Measurements from ENCODE around the gene FGD5.
A peak's percentile ranks its signal among the peaks of the same experiment; 100 is the strongest.
"Not testable (repeated sequence)": the region's sequence is repeated elsewhere in the genome, so short reads cannot be mapped to it uniquely, and the experiment has no call there.

FGD5 gene

GRCh38 chr3:14900881-14901873 is 82.4 kb downstream of the FGD5 start:
- Histone ChIP-seq H2BK120ac (ENCODE audit: low read depth, low read length) (no peak overlapping the region), H3K18ac (ENCODE audit: low read depth in 1 of 2, low read length in 2 of 2) (no peak overlapping the region), H3K23ac (ENCODE audit: low read length in 2 of 2) (no peak overlapping the region), H2AFZ (ENCODE audit: low read depth, low read length) (no peak overlapping the region), H3K79me1 (replicated peaks; ENCODE audit: low read length, poor library complexity, severe bottlenecking) (no peaks in the 10 kb centered on the region), H3K4me3 (ENCODE audit: insufficient read depth in 1 of 2, low read depth in 1 of 2, low read length in 2 of 2) (no peak overlapping the region), H3K4me1 (ENCODE audit: control insufficient read depth, insufficient read depth, low read depth, low read length) (no peaks in the 10 kb centered on the region), H2BK12ac (ENCODE audit: low read length in 2 of 2) (no peak overlapping the region), H4K91ac (ENCODE audit: low read length) (no peak overlapping the region), H3K9ac (ENCODE audit: low read length) (no peak overlapping the region), H4K8ac (ENCODE audit: low read length) (no peak overlapping the region), H3K9me3 (ENCODE audit: control insufficient read depth, low read length) (peaks cover 19% of the 10 kb centered on the region), H2AK5ac (ENCODE audit: low read length, severe bottlenecking) (no peak overlapping the region), H3K36me3 (ENCODE audit: control insufficient read depth in 1 of 2, insufficient read depth in 2 of 2, low read depth in 1 of 2, low read length in 2 of 2) (no peaks in the 10 kb centered on the region), H3K4me2 (ENCODE audit: low read length, poor library complexity, severe bottlenecking) (no peak overlapping the region), H3K14ac (ENCODE audit: low read length in 2 of 2) (no peak overlapping the region), H2BK15ac (ENCODE audit: low read depth, poor library complexity, severe bottlenecking) (no peak overlapping the region), H3K27me3 (ENCODE audit: control insufficient read depth in 1 of 2, insufficient read depth in 1 of 2, low read length in 2 of 2) (peaks cover 13 to 39% of the 10 kb centered on the region in 2 experiments), H2BK5ac (ENCODE audit: low read depth, low read length, poor library complexity, severe bottlenecking) (no peak overlapping the region), H3K27ac (ENCODE audit: low read length, poor library complexity, severe bottlenecking) (no peak overlapping the region), H3K4ac (ENCODE audit: low read depth in 1 of 2, low read length in 2 of 2) (no peak overlapping the region)
- WGBS = 74% methylated on average over 15 of the region's 15 CpGs
- no peak for DNase-seq

- 71% methylated on average over 7 of the region's 7 CpGs for WGBS
These were observed 84.0 kb downstream of the FGD5 start for GRCh38 chr3:14902719-14903118.

DNA sequence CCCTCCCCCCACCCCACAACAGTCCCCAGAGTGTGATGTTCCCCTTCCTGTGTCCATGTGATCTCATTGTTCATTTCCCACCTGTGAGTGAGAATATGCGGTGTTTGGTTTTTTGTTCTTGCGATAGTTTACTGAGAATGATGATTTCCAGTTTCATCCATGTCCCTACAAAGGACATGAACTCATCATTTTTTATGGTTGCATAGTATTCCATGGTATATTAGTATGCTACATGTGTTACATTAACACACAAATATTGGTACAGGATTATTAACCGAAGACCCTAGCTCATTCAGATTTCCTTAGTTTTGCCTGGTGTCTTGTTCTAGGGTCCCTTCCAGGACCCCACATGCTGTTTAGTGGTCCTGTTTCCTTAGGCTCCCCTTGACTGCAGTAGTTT is 84.7 kb downstream of the FGD5 start:
- not testable (repeated sequence) for H4K8ac ChIP-seq (ENCODE audit: low read length); H2AFZ ChIP-seq (ENCODE audit: low read depth, low read length); H2BK5ac ChIP-seq (ENCODE audit: low read depth, low read length, poor library complexity, severe bottlenecking); H3K79me1 ChIP-seq (replicated peaks; ENCODE audit: low read length, poor library complexity, severe bottlenecking); H3K4ac ChIP-seq (ENCODE audit: low read depth in 1 of 2, low read length in 2 of 2); H2AK5ac ChIP-seq (ENCODE audit: low read length, severe bottlenecking); H3K18ac ChIP-seq (ENCODE audit: low read depth in 1 of 2, low read length in 2 of 2); H2BK120ac ChIP-seq (ENCODE audit: low read depth, low read length); H2BK12ac ChIP-seq (ENCODE audit: low read length in 2 of 2); H3K14ac ChIP-seq (ENCODE audit: low read length in 2 of 2); DNase-seq; H2BK15ac ChIP-seq (ENCODE audit: low read depth, poor library complexity, severe bottlenecking); H3K4me2 ChIP-seq (ENCODE audit: low read length, poor library complexity, severe bottlenecking); H3K4me1 ChIP-seq (ENCODE audit: control insufficient read depth, insufficient read depth, low read depth, low read length); H4K91ac ChIP-seq (ENCODE audit: low read length); H3K27ac ChIP-seq (ENCODE audit: low read length, poor library complexity, severe bottlenecking); H3K4me3 ChIP-seq (ENCODE audit: insufficient read depth in 1 of 2, low read depth in 1 of 2, low read length in 2 of 2); H3K23ac ChIP-seq (ENCODE audit: low read length in 2 of 2); H3K9ac ChIP-seq (ENCODE audit: low read length); H3K36me3 ChIP-seq (ENCODE audit: control insufficient read depth in 1 of 2, insufficient read depth in 2 of 2, low read depth in 1 of 2, low read length in 2 of 2)
- 100% methylated on average over 1 of the region's 3 CpGs for WGBS
- Histone ChIP-seq H3K9me3 (ENCODE audit: control insufficient read depth, low read length) (peaks cover 29% of the 10 kb centered on the region), H3K27me3 (ENCODE audit: control insufficient read depth in 1 of 2, insufficient read depth in 1 of 2, low read length in 2 of 2) (peaks cover 19 to 41% of the 10 kb centered on the region in 2 experiments)

More at GRCh38 chr3:14902719-14903118, 84.0 kb downstream of the FGD5 start:
- H2BK120ac ChIP-seq (ENCODE audit: low read depth, low read length) = no peak overlapping the region
- peaks cover 0 to 3% of the 10 kb centered on the region in 2 experiments for H3K36me3 ChIP-seq (ENCODE audit: control insufficient read depth in 1 of 2, insufficient read depth in 2 of 2, low read depth in 1 of 2, low read length in 2 of 2)
- no peak overlapping the region for H3K9ac ChIP-seq (ENCODE audit: low read length)
- H2AFZ ChIP-seq (ENCODE audit: low read depth, low read length) = no peak overlapping the region
- no peak overlapping the region for H2BK12ac ChIP-seq (ENCODE audit: low read length in 2 of 2)
- H3K4me1 ChIP-seq (ENCODE audit: control insufficient read depth, insufficient read depth, low read depth, low read length) = no peaks in the 10 kb centered on the region
- H3K27me3 ChIP-seq (ENCODE audit: control insufficient read depth in 1 of 2, insufficient read depth in 1 of 2, low read length in 2 of 2) = peaks cover 19 to 40% of the 10 kb centered on the region in 2 experiments
- H3K4me3 ChIP-seq (ENCODE audit: insufficient read depth in 1 of 2, low read depth in 1 of 2, low read length in 2 of 2) = no peak overlapping the region
- no peak overlapping the region for H2AK5ac ChIP-seq (ENCODE audit: low read length, severe bottlenecking)
- H3K14ac ChIP-seq (ENCODE audit: low read length in 2 of 2) = no peak overlapping the region
- peaks cover 29% of the 10 kb centered on the region for H3K9me3 ChIP-seq (ENCODE audit: control insufficient read depth, low read length)
- no peak overlapping the region for H3K18ac ChIP-seq (ENCODE audit: low read depth in 1 of 2, low read length in 2 of 2)
- H3K27ac ChIP-seq (ENCODE audit: low read length, poor library complexity, severe bottlenecking) = no peak overlapping the region
- no peak overlapping the region for H2BK15ac ChIP-seq (ENCODE audit: low read depth, poor library complexity, severe bottlenecking)
- DNase-seq = no peak
- H3K4ac ChIP-seq (ENCODE audit: low read depth in 1 of 2, low read length in 2 of 2) = no peak overlapping the region
- H2BK5ac ChIP-seq (ENCODE audit: low read depth, low read length, poor library complexity, severe bottlenecking) = no peak overlapping the region
- H4K91ac ChIP-seq (ENCODE audit: low read length) = no peak overlapping the region
- H3K79me1 ChIP-seq (replicated peaks; ENCODE audit: low read length, poor library complexity, severe bottlenecking) = no peaks in the 10 kb centered on the region
- no peak overlapping the region for H4K8ac ChIP-seq (ENCODE audit: low read length)
- no peak overlapping the region for H3K4me2 ChIP-seq (ENCODE audit: low read length, poor library complexity, severe bottlenecking)
- H3K23ac ChIP-seq (ENCODE audit: low read length in 2 of 2) = no peak overlapping the region

DNA sequence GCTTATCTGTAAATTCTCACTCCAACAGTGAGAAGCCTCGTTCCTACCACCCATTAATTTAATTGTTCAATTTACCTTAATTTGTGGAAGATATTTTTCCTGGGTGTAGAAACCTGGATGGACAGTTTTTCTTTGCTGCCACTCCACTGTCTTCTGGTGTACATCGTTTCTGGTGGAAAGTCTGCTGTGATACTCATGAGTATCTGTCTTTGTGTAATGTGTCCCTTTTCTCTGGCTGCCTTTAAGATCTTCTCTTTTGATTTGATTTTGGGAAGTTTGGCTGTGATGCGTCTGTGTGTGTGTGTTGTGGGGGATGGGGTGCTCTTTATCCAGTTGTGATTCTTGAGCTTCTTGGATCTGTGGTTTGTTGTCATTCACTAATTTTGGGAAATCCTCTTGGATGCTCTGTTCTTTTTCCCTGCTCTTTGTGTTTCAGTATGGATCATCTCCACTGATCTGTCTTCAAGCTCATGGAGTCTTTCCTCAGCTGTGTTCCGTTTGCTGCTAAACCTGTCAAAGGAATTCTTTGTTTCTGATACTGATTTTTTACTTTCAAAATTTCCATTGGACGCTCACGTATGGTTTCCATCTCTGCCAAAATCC is 86.4 kb downstream of the FGD5 start:
- H2BK120ac ChIP-seq (ENCODE audit: low read depth, low read length) = no peak overlapping the region
- H2BK5ac ChIP-seq (ENCODE audit: low read depth, low read length, poor library complexity, severe bottlenecking) = no peak overlapping the region
- H3K4ac ChIP-seq (ENCODE audit: low read depth in 1 of 2, low read length in 2 of 2) = no peak overlapping the region
- H3K14ac ChIP-seq (ENCODE audit: low read length in 2 of 2) = no peak overlapping the region
- H3K36me3 ChIP-seq (ENCODE audit: control insufficient read depth in 1 of 2, insufficient read depth in 2 of 2, low read depth in 1 of 2, low read length in 2 of 2) = peaks cover 0 to 3% of the 10 kb centered on the region in 2 experiments
- no peak overlapping the region for H4K8ac ChIP-seq (ENCODE audit: low read length)
- H4K91ac ChIP-seq (ENCODE audit: low read length) = no peak overlapping the region
- H2BK12ac ChIP-seq (ENCODE audit: low read length in 2 of 2) = no peak overlapping the region
- no peak overlapping the region for H2BK15ac ChIP-seq (ENCODE audit: low read depth, poor library complexity, severe bottlenecking)
- no peaks in the 10 kb centered on the region for H3K4me1 ChIP-seq (ENCODE audit: control insufficient read depth, insufficient read depth, low read depth, low read length)
- no peak overlapping the region for H3K18ac ChIP-seq (ENCODE audit: low read depth in 1 of 2, low read length in 2 of 2)
- no peak overlapping the region for H3K23ac ChIP-seq (ENCODE audit: low read length in 2 of 2)
- peak overlapping the region in 1 of 2 experiments; percentile 23 for H3K4me3 ChIP-seq (ENCODE audit: insufficient read depth in 1 of 2, low read depth in 1 of 2, low read length in 2 of 2)
- H3K4me2 ChIP-seq (ENCODE audit: low read length, poor library complexity, severe bottlenecking) = no peak overlapping the region
- no peak for DNase-seq
- H2AFZ ChIP-seq (ENCODE audit: low read depth, low read length) = no peak overlapping the region
- no peak overlapping the region for H3K27ac ChIP-seq (ENCODE audit: low read length, poor library complexity, severe bottlenecking)
- peaks cover 29% of the 10 kb centered on the region for H3K9me3 ChIP-seq (ENCODE audit: control insufficient read depth, low read length)
- H3K79me1 ChIP-seq (replicated peaks; ENCODE audit: low read length, poor library complexity, severe bottlenecking) = no peaks in the 10 kb centered on the region
- 99% methylated on average over 5 of the region's 6 CpGs for WGBS
- peaks cover 11 to 25% of the 10 kb centered on the region in 2 experiments for H3K27me3 ChIP-seq (ENCODE audit: control insufficient read depth in 1 of 2, insufficient read depth in 1 of 2, low read length in 2 of 2)
- no peak overlapping the region for H2AK5ac ChIP-seq (ENCODE audit: low read length, severe bottlenecking)
- no peak overlapping the region for H3K9ac ChIP-seq (ENCODE audit: low read length)
